Lower lobe of right lung (tissue), 2 donors: Measurements from ENCODE around the gene CADM1. TPM values are rescaled to one million over a fixed set of nuclear protein-coding genes. Genes with fewer than 3 reads are reported as not detected.

ENCODE experiments used
- ATAC-seq, 2 donors: fragments of 200-7000 bp; cut with Tn5 transposase; one replicate each; pipeline ENCODE4 v1.9.1; 2020 to 2022; ENCODE audit warnings: mild to moderate bottlenecking in 2 of 2, moderate library complexity in 2 of 2
- DNase-seq: peaks from one replicate; pipeline ENCODE4 v3.0.0-alpha.2; 2020
- H3K27ac ChIP-seq: fragments of 200-600 bp; one replicate; pipeline ENCODE4 v1.8.0; 2022
- H3K27me3 ChIP-seq: fragments of 200-600 bp; one replicate; pipeline ENCODE4 v1.8.0; 2022; ENCODE audit warnings: low read depth
- H3K36me3 ChIP-seq: fragments of 200-600 bp; one replicate; pipeline ENCODE4 v1.8.0; 2022; ENCODE audit warnings: mild to moderate bottlenecking
- H3K4me1 ChIP-seq: fragments of 200-600 bp; one replicate; pipeline ENCODE4 v1.8.0; 2022
- H3K4me3 ChIP-seq: fragments of 200-600 bp; one replicate; pipeline ENCODE4 v1.8.0; 2022; ENCODE audit warnings: mild to moderate bottlenecking
- H3K9me3 ChIP-seq: fragments of 200-600 bp; one replicate; pipeline ENCODE4 v1.8.0; 2022
- CTCF ChIP-seq: fragments of 200-600 bp; IDR thresholded peaks from one replicate; pipeline ENCODE4 v1.8.0; 2022; ENCODE audit warnings: antibody characterized with exemption, mild to moderate bottlenecking
- intact Hi-C: fragments of 100-400 bp; cut with DNase I; formaldehyde crosslinking; loops from one replicate; pipeline ENCODE4 v1.11.0; 2022
- total RNA-seq: library from RNA; stranded (reverse); fragmentation: NEBNext Ultra II Directional; extraction: Animal tissue kit (Norgen Biotek cat#: 25700); gene quantifications from one replicate; pipeline ENCODE4 v1.2.1, GENCODE V29; 2021
- donor health status: DM: no; HTN: yes; CAD: no; lungs with severe emphysema.

The CADM1 gene
- total RNA-seq, 1 donor from 2014 or later: 149 TPM

- H3K9me3 ChIP-seq: no peaks in the 10 kb centered on the region
- TF ChIP-seq CTCF: peak; percentile 72
- no peak for DNase-seq
- no peak overlapping the region for H3K4me3 ChIP-seq
- H3K27me3 ChIP-seq: no peaks in the 10 kb centered on the region
- H3K27ac ChIP-seq: no peak overlapping the region
- intact Hi-C loops: loop anchor here (5.0 kb wide), 1 partner anchor 167 kb away; the partner anchor contains the start of gene CADM1
- no peaks in the 10 kb centered on the region for H3K4me1 ChIP-seq
- H3K36me3 ChIP-seq: no peaks in the 10 kb centered on the region
- no peak for ATAC-seq
These were observed 169.1 kb downstream of the CADM1 start for GRCh38 chr11:115334932-115335788.

GRCh38 chr11:115333949-115334348 is 170.3 kb downstream of the CADM1 start:
- no peak for DNase-seq
- H3K4me1 ChIP-seq: no peaks in the 10 kb centered on the region
- no peak for TF ChIP-seq CTCF
- intact Hi-C loops: loop anchor here (5.0 kb wide), 1 partner anchor 168 kb away; the partner anchor contains the start of gene CADM1
- H3K36me3 ChIP-seq: no peaks in the 10 kb centered on the region
- H3K27ac ChIP-seq: no peak overlapping the region
- H3K27me3 ChIP-seq: no peaks in the 10 kb centered on the region
- H3K9me3 ChIP-seq: no peaks in the 10 kb centered on the region
- H3K4me3 ChIP-seq: no peak overlapping the region
- no peak for ATAC-seq

GRCh38 chr11:115333121-115333520 is 171.1 kb downstream of the CADM1 start:
- ATAC-seq (peak in 1 of 2 donors; percentile 58), DNase-seq (no peak)
- Histone ChIP-seq H3K27ac (no peak overlapping the region), H3K27me3 (no peaks in the 10 kb centered on the region), H3K36me3 (no peaks in the 10 kb centered on the region), H3K9me3 (no peaks in the 10 kb centered on the region), H3K4me1 (no peaks in the 10 kb centered on the region), H3K4me3 (no peak overlapping the region)
- intact Hi-C loops: loop anchor here (5.0 kb wide), 1 partner anchor 169 kb away; the partner anchor contains the start of gene CADM1
- TF ChIP-seq CTCF: no peak

GRCh38 chr11:115330684-115331482 is 173.3 kb downstream of the CADM1 start:
- TF ChIP-seq CTCF: no peak
- no peak overlapping the region for H3K27ac ChIP-seq
- no peaks in the 10 kb centered on the region for H3K36me3 ChIP-seq
- no peaks in the 10 kb centered on the region for H3K27me3 ChIP-seq
- intact Hi-C loops: loop anchor here (5.0 kb wide), 1 partner anchor 171 kb away; the partner anchor contains the start of gene CADM1
- no peaks in the 10 kb centered on the region for H3K9me3 ChIP-seq
- peak in 1 of 2 donors; percentile 33 for ATAC-seq
- no peaks in the 10 kb centered on the region for H3K4me1 ChIP-seq
- DNase-seq: no peak
- H3K4me3 ChIP-seq: no peak overlapping the region

- intact Hi-C loops: no loop called here
- no peaks in the 10 kb centered on the region for H3K36me3 ChIP-seq
- no peak for ATAC-seq
These were observed 177.7 kb downstream of the CADM1 start for GRCh38 chr11:115326526-115326925.

More at GRCh38 chr11:115326526-115326925, 177.7 kb downstream of the CADM1 start:
- no peak for TF ChIP-seq CTCF
- Histone ChIP-seq H3K27ac (no peak overlapping the region), H3K27me3 (no peaks in the 10 kb centered on the region), H3K4me1 (peaks cover 7% of the 10 kb centered on the region), H3K9me3 (no peaks in the 10 kb centered on the region), H3K4me3 (no peak overlapping the region)
- DNase-seq: no peak
